Liver (tissue), 9 donors: ENCODE results near the gene AKTIP. TPM values are rescaled to one million over a fixed set of nuclear protein-coding genes. Genes with fewer than 3 reads are reported as not detected.

Source experiments
- DNase-seq: peaks from one replicate; pipeline ENCODE4 v3.0.0-alpha.2; 2017; ENCODE audit warnings: low spot score
- H3K27ac ChIP-seq, 2 donors: one replicate each; pipeline ENCODE4 v1.7.0; 2013; ENCODE audit warnings: inconsistent platforms in 2 of 2, low read length in 2 of 2, control low read depth in 1 of 2, low read depth in 1 of 2, mild to moderate bottlenecking in 1 of 2
- H3K27me3 ChIP-seq, 4 donors: one replicate each; pipeline versions ENCODE4 v1.6.1 to v1.7.0; 2013; ENCODE audit warnings: low read length in 3 of 4, inconsistent platforms in 1 of 4, mild to moderate bottlenecking in 1 of 4, moderate library complexity in 1 of 4; ENCODE audit not compliant: control insufficient read depth in 4 of 4, insufficient read depth in 4 of 4
- H3K36me3 ChIP-seq, 4 donors: one replicate each; pipeline versions ENCODE4 v1.6.1 to v1.7.0; 2013; ENCODE audit warnings: low read length in 3 of 4, mild to moderate bottlenecking in 3 of 4, low read depth in 1 of 4, moderate library complexity in 1 of 4; ENCODE audit not compliant: control insufficient read depth in 4 of 4, insufficient read depth in 3 of 4
- H3K4me1 ChIP-seq, 4 donors: one replicate each; pipeline versions ENCODE4 v1.6.1 to v1.7.0; 2013; ENCODE audit warnings: low read length in 3 of 4, mild to moderate bottlenecking in 3 of 4, moderate library complexity in 1 of 4; ENCODE audit not compliant: control insufficient read depth in 4 of 4, insufficient read depth in 4 of 4
- H3K4me3 ChIP-seq, 3 donors: one replicate each; pipeline versions ENCODE4 v1.6.1 to v1.7.0; 2013; ENCODE audit warnings: low read length in 3 of 3, control low read depth in 1 of 3, low read depth in 1 of 3, mild to moderate bottlenecking in 1 of 3
- H3K9ac ChIP-seq, 2 donors: one replicate each; pipeline ENCODE4 v1.7.0; 2013; ENCODE audit warnings: low read length in 2 of 2, mild to moderate bottlenecking in 2 of 2, moderate library complexity in 2 of 2, control low read depth in 1 of 2, low read depth in 1 of 2
- H3K9me3 ChIP-seq, 4 donors: one replicate each; pipeline versions ENCODE4 v1.6.1 to v1.7.0; 2013; ENCODE audit warnings: low read length in 3 of 4; ENCODE audit not compliant: control insufficient read depth in 4 of 4
- EGR1 ChIP-seq, 2 donors: IDR thresholded peaks; 2 replicates each; pipeline ENCODE4 v1.6.1; 2016 to 2018; ENCODE audit warnings: antibody characterized with exemption in 2 of 2, low read depth in 2 of 2
- FOXA1 ChIP-seq: IDR thresholded peaks from 2 replicates; pipeline ENCODE4 v1.6.1; 2016; ENCODE audit warnings: antibody characterized with exemption
- FOXA2 ChIP-seq: IDR thresholded peaks from 2 replicates; pipeline ENCODE4 v1.6.1; 2016; ENCODE audit warnings: antibody characterized with exemption
- GABPA ChIP-seq, 2 donors: IDR thresholded peaks in 1 of 2; conservative IDR thresholded peaks in 1 of 2; 2 replicates each; pipeline ENCODE4 v1.6.1; 2016; ENCODE audit warnings: antibody characterized with exemption in 2 of 2, mild to moderate bottlenecking in 1 of 2, moderate library complexity in 1 of 2
- HNF4A ChIP-seq, 2 donors: conservative IDR thresholded peaks; 2 replicates each; pipeline ENCODE4 v1.6.1; 2016; ENCODE audit warnings: antibody characterized with exemption in 2 of 2, mild to moderate bottlenecking in 2 of 2
- HNF4G ChIP-seq: IDR thresholded peaks from 2 replicates; pipeline ENCODE4 v1.6.1; 2016; ENCODE audit warnings: antibody characterized with exemption
- JUND ChIP-seq, 2 donors: IDR thresholded peaks; 2 replicates each; pipeline ENCODE4 v1.6.1; 2016; ENCODE audit warnings: antibody characterized with exemption in 2 of 2
- NR2F2 ChIP-seq: IDR thresholded peaks from 2 replicates; pipeline ENCODE4 v1.6.1; 2016; ENCODE audit warnings: antibody characterized with exemption
- RAD21 ChIP-seq, 2 donors: IDR thresholded peaks; 2 replicates each; pipeline ENCODE4 v1.6.1; 2016; ENCODE audit warnings: antibody characterized with exemption in 2 of 2, mild to moderate bottlenecking in 2 of 2
- RXRA ChIP-seq, 2 donors: IDR thresholded peaks; 2 replicates each; pipeline ENCODE4 v1.6.1; 2017 to 2018; ENCODE audit warnings: antibody characterized with exemption in 2 of 2, mild to moderate bottlenecking in 1 of 2
- SP1 ChIP-seq: IDR thresholded peaks from 2 replicates; pipeline ENCODE4 v1.6.1; 2018; ENCODE audit warnings: antibody characterized with exemption, mild to moderate bottlenecking
- TAF1 ChIP-seq: conservative IDR thresholded peaks from 2 replicates; pipeline ENCODE4 v1.6.1; 2016; ENCODE audit warnings: antibody characterized with exemption, mild to moderate bottlenecking
- YY1 ChIP-seq: IDR thresholded peaks from 2 replicates; pipeline ENCODE4 v1.6.1; 2016; ENCODE audit warnings: antibody characterized with exemption, mild to moderate bottlenecking
- WGBS: extraction: QIAGEN DNeasy Blood & Tissue Kit; methylation state at CpG from one replicate; pipeline ENCODE4 v1.1.7; 2013; 5-methylcytosine and 5-hydroxymethylcytosine counted together
- polyA plus RNA-seq, 2 donors: library from polyadenylated mRNA; stranded (reverse) in 1 of 2; unstranded in 1 of 2; fragments of 200-250 nt in 1 of 2; fragments of >200 nt in 1 of 2; fragmentation: Nextera tagmentation in 1 of 2; extraction: Ambion mirVana in 1 of 2; gene quantifications; one replicate each; pipeline versions ENCODE4 v1.2.1 to v1.2.3, GENCODE V29; 2013 to 2015
- total RNA-seq, 2 donors: library from RNA; depleted of rRNA; stranded (reverse); fragments of >200 nt; gene quantifications; one replicate each; pipeline ENCODE4 v1.2.3, GENCODE V29; 2014
- TF ChIP-seq, protein P1 (sequence below): IDR thresholded peaks from 2 replicates; pipeline ENCODE4 v1.6.1; 2016; ENCODE audit warnings: antibody characterized with exemption
- TF ChIP-seq, protein P2 (sequence below): fragments of 150-350 bp; IDR thresholded peaks from 2 replicates; pipeline ENCODE4 v1.5.1; 2017; ENCODE audit warnings: improper control_type of control experiment, low read depth, low read length; ENCODE audit not compliant: missing input control
- TF ChIP-seq, protein P3 (sequence below): IDR thresholded peaks from 2 replicates; pipeline ENCODE4 v1.6.1; 2016; ENCODE audit warnings: antibody characterized with exemption
- TF ChIP-seq, protein P4 (sequence below): IDR thresholded peaks from 2 replicates; pipeline ENCODE4 v1.6.1; 2016; ENCODE audit warnings: antibody characterized with exemption
- TF ChIP-seq, protein P5 (sequence below): IDR thresholded peaks from 2 replicates; pipeline ENCODE4 v1.6.1; 2016; ENCODE audit warnings: antibody characterized with exemption, mild to moderate bottlenecking
- donor health status: healthy.
- donor health status: healthy.
- donor health status: healthy.
- donor health status: healthy.
- donor health status: healthy.

Gene AKTIP
- total and polyA plus RNA-seq, 4 donors = 7.5 to 47.1 (median 20.4) TPM

DNA sequence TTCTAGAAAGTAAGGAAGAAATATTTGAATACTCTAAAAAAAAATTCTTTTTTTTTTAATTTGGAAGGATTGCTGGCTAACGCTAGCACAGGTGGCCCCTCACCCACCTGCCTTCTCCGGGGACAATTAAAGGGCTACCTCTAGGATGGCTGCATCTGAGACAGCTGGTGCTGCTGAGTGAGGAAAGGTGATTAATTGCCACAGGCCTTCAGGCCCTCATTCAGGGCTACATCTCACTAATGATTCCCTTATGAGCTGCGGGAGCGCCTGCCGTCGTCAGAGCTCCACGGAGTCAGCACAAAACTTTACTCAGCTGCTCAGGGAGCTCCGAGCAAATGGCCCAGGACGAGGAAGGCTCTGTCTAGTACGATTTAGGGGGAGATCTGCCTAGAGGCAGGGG, 27.0 kb upstream of the AKTIP start:
- Histone ChIP-seq H3K27ac (no peak overlapping the region), H3K4me1 (no peaks in the 10 kb centered on the region), H3K27me3 (no peaks in the 10 kb centered on the region), H3K9me3 (peaks cover 0 to 2% (median 0%) of the 10 kb centered on the region in 4 donors), H3K36me3 (no peaks in the 10 kb centered on the region), H3K9ac (no peak overlapping the region), H3K4me3 (no peak overlapping the region)
- no peak for DNase-seq
- TF ChIP-seq FOXA2 (no peak), FOXA1 (no peak), NR2F2 (no peak)
- TF ChIP-seq, protein P1, sequence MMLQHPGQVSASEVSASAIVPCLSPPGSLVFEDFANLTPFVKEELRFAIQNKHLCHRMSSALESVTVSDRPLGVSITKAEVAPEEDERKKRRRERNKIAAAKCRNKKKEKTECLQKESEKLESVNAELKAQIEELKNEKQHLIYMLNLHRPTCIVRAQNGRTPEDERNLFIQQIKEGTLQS = no peak
- WGBS = 77% methylated on average over 10 of the region's 10 CpGs

DNA sequence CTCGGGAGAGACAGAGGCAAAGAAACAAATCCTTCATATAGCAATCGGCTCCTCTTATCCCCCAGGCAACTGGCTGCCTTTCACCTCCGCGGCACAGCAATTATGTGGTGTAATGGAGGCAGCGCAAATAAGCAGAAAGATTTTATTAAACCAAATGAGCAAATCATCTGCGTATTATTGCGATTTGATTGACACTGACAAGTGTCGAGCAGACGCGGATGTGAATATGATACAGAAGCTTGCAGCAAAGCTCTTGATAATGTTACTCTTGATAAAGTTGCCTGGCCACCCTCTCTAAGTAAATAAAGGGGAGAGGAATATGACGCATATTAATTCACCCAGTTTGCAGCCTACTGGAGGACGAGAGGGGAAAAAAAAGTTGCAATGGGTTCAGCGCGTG, 26.5 kb upstream of the AKTIP start:
- H3K4me1 ChIP-seq = no peaks in the 10 kb centered on the region
- no peaks in the 10 kb centered on the region for H3K27me3 ChIP-seq
- WGBS = 94% methylated on average over 14 of the region's 14 CpGs
- H3K9ac ChIP-seq = no peak overlapping the region
- H3K4me3 ChIP-seq = no peak overlapping the region
- DNase-seq = no peak
- H3K36me3 ChIP-seq = no peaks in the 10 kb centered on the region
- H3K27ac ChIP-seq = no peak overlapping the region
- H3K9me3 ChIP-seq = peaks cover 0 to 2% (median 0%) of the 10 kb centered on the region in 4 donors
- no peak for TF ChIP-seq FOXA1
- no peak for TF ChIP-seq YY1
- TF ChIP-seq, protein P1 = no peak

DNA sequence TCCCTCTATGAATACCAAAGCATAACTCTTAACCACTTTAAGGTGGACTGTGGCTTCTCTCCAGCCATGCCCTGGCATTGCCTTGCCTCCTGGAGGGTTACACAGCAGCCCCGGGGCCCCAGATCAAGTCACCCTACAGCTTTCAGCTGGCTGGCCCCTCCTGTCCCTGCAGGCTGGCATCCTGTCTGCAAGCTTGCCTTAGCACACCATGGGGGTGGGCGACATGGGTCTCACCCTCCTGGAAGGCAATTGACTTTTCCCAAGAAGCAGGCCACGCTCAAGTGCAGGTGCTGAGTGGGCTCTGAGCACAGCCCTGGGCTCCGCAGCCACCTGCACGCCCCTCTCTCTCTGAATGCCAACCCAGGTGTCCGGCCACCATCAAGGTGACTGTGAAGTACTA, 25.8 kb upstream of the AKTIP start:
- DNase-seq = no peak
- H3K27me3 ChIP-seq = no peaks in the 10 kb centered on the region
- H3K36me3 ChIP-seq = no peaks in the 10 kb centered on the region
- no peak overlapping the region for H3K4me3 ChIP-seq
- WGBS = 98% methylated on average over 6 of the region's 6 CpGs
- peaks cover 0 to 2% (median 0%) of the 10 kb centered on the region in 4 donors for H3K9me3 ChIP-seq
- H3K27ac ChIP-seq = no peak overlapping the region
- TF ChIP-seq RXRA (IDR thresholded peaks at IDR 0.05) = no peak
- no peak for TF ChIP-seq RAD21 (IDR thresholded peaks at IDR 0.05)
- TF ChIP-seq, protein P2, sequence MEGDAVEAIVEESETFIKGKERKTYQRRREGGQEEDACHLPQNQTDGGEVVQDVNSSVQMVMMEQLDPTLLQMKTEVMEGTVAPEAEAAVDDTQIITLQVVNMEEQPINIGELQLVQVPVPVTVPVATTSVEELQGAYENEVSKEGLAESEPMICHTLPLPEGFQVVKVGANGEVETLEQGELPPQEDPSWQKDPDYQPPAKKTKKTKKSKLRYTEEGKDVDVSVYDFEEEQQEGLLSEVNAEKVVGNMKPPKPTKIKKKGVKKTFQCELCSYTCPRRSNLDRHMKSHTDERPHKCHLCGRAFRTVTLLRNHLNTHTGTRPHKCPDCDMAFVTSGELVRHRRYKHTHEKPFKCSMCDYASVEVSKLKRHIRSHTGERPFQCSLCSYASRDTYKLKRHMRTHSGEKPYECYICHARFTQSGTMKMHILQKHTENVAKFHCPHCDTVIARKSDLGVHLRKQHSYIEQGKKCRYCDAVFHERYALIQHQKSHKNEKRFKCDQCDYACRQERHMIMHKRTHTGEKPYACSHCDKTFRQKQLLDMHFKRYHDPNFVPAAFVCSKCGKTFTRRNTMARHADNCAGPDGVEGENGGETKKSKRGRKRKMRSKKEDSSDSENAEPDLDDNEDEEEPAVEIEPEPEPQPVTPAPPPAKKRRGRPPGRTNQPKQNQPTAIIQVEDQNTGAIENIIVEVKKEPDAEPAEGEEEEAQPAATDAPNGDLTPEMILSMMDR = no peak
- TF ChIP-seq TAF1 = no peak
- TF ChIP-seq YY1 = no peak
- TF ChIP-seq NR2F2 = no peak
- TF ChIP-seq, protein P3, sequence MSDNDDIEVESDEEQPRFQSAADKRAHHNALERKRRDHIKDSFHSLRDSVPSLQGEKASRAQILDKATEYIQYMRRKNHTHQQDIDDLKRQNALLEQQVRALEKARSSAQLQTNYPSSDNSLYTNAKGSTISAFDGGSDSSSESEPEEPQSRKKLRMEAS = no peak
- TF ChIP-seq JUND (IDR thresholded peaks at IDR 0.05) = no peak
- TF ChIP-seq, protein P1 = no peak
- TF ChIP-seq FOXA2 = no peak
- TF ChIP-seq GABPA (IDR thresholded peaks at IDR 0.05 in 1 of 2, conservative IDR thresholded peaks at IDR 0.05 in 1 of 2) = no peak
- TF ChIP-seq, protein P4, sequence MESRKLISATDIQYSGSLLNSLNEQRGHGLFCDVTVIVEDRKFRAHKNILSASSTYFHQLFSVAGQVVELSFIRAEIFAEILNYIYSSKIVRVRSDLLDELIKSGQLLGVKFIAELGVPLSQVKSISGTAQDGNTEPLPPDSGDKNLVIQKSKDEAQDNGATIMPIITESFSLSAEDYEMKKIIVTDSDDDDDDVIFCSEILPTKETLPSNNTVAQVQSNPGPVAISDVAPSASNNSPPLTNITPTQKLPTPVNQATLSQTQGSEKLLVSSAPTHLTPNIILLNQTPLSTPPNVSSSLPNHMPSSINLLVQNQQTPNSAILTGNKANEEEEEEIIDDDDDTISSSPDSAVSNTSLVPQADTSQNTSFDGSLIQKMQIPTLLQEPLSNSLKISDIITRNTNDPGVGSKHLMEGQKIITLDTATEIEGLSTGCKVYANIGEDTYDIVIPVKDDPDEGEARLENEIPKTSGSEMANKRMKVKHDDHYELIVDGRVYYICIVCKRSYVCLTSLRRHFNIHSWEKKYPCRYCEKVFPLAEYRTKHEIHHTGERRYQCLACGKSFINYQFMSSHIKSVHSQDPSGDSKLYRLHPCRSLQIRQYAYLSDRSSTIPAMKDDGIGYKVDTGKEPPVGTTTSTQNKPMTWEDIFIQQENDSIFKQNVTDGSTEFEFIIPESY = no peak
- no peak for TF ChIP-seq HNF4G
- TF ChIP-seq, protein P5, sequence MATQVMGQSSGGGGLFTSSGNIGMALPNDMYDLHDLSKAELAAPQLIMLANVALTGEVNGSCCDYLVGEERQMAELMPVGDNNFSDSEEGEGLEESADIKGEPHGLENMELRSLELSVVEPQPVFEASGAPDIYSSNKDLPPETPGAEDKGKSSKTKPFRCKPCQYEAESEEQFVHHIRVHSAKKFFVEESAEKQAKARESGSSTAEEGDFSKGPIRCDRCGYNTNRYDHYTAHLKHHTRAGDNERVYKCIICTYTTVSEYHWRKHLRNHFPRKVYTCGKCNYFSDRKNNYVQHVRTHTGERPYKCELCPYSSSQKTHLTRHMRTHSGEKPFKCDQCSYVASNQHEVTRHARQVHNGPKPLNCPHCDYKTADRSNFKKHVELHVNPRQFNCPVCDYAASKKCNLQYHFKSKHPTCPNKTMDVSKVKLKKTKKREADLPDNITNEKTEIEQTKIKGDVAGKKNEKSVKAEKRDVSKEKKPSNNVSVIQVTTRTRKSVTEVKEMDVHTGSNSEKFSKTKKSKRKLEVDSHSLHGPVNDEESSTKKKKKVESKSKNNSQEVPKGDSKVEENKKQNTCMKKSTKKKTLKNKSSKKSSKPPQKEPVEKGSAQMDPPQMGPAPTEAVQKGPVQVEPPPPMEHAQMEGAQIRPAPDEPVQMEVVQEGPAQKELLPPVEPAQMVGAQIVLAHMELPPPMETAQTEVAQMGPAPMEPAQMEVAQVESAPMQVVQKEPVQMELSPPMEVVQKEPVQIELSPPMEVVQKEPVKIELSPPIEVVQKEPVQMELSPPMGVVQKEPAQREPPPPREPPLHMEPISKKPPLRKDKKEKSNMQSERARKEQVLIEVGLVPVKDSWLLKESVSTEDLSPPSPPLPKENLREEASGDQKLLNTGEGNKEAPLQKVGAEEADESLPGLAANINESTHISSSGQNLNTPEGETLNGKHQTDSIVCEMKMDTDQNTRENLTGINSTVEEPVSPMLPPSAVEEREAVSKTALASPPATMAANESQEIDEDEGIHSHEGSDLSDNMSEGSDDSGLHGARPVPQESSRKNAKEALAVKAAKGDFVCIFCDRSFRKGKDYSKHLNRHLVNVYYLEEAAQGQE = no peak
- TF ChIP-seq EGR1 (IDR thresholded peaks at IDR 0.05; ENCODE audit: low read depth in 2 of 2) = no peak
- TF ChIP-seq HNF4A (conservative IDR thresholded peaks at IDR 0.05) = no peak
- no peak for TF ChIP-seq SP1
- TF ChIP-seq FOXA1 = no peak
- H3K9ac ChIP-seq = no peak overlapping the region
- H3K4me1 ChIP-seq = no peaks in the 10 kb centered on the region
